ENCODE data around the gene AK5.

AK5 gene

GRCh38 chr1:77536813-77537212 is 255.0 kb downstream of the AK5 start:
- no peak for DNase-seq (ENCODE audit: low read depth)
- TF ChIP-seq MAX (IDR thresholded peaks at IDR 0.05; ENCODE audit: low read depth, low read length) (no peak), POLR2A (IDR thresholded peaks at IDR 0.05; ENCODE audit: extremely low read depth, insufficient read length) (no peak)
- H3K4me3 ChIP-seq (ENCODE audit: low read depth, low read length), result no peak overlapping the region

- H3K4me3 ChIP-seq (ENCODE audit: low read depth, low read length), result no peak overlapping the region
- no peak for DNase-seq (ENCODE audit: low read depth)
- TF ChIP-seq CTCF (IDR thresholded peaks at IDR 0.05; ENCODE audit: low read depth, low read length) (no peak), POLR2A (IDR thresholded peaks at IDR 0.05; ENCODE audit: extremely low read depth, insufficient read length) (no peak), MYC (IDR thresholded peaks at IDR 0.05; ENCODE audit: low read depth, low read length) (no peak), MAX (IDR thresholded peaks at IDR 0.05; ENCODE audit: low read depth, low read length) (no peak)
Measured at GRCh38 chr1:77538956-77539518, 257.2 kb downstream of the AK5 start.

- TF ChIP-seq MYC (IDR thresholded peaks at IDR 0.05; ENCODE audit: low read depth, low read length) (no peak), MAX (IDR thresholded peaks at IDR 0.05; ENCODE audit: low read depth, low read length) (no peak), CTCF (IDR thresholded peaks at IDR 0.05; ENCODE audit: low read depth, low read length) (no peak), POLR2A (IDR thresholded peaks at IDR 0.05; ENCODE audit: extremely low read depth, insufficient read length) (no peak)
- no peak overlapping the region for H3K4me3 ChIP-seq (ENCODE audit: low read depth, low read length)
- DNase-seq (ENCODE audit: low read depth), result peak; percentile 42
Measured at GRCh38 chr1:77539519-77540142, 257.8 kb downstream of the AK5 start.

GRCh38 chr1:77540501-77541161 is 258.8 kb downstream of the AK5 start:
- TF ChIP-seq CTCF (IDR thresholded peaks at IDR 0.05; ENCODE audit: low read depth, low read length) (no peak), MYC (IDR thresholded peaks at IDR 0.05; ENCODE audit: low read depth, low read length) (no peak), POLR2A (IDR thresholded peaks at IDR 0.05; ENCODE audit: extremely low read depth, insufficient read length) (no peak), MAX (IDR thresholded peaks at IDR 0.05; ENCODE audit: low read depth, low read length) (no peak)
- peak; percentile 53 for DNase-seq (ENCODE audit: low read depth)
- H3K4me3 ChIP-seq (ENCODE audit: low read depth, low read length), result no peak overlapping the region

- TF ChIP-seq MAX (IDR thresholded peaks at IDR 0.05; ENCODE audit: low read depth, low read length) (no peak), CTCF (IDR thresholded peaks at IDR 0.05; ENCODE audit: low read depth, low read length) (no peak), POLR2A (IDR thresholded peaks at IDR 0.05; ENCODE audit: extremely low read depth, insufficient read length) (no peak), MYC (IDR thresholded peaks at IDR 0.05; ENCODE audit: low read depth, low read length) (no peak)
- DNase-seq (ENCODE audit: low read depth), result no peak
- H3K4me3 ChIP-seq (ENCODE audit: low read depth, low read length), result no peak overlapping the region
Measured at GRCh38 chr1:77541162-77541545, 259.3 kb downstream of the AK5 start.

- TF ChIP-seq MYC (IDR thresholded peaks at IDR 0.05; ENCODE audit: low read depth, low read length) (0 out of 2 replicates have a peak, but pooled peaks have one; percentile 5), CTCF (IDR thresholded peaks at IDR 0.05; ENCODE audit: low read depth, low read length) (no peak)
- H3K4me3 ChIP-seq (ENCODE audit: low read depth, low read length), result no peak overlapping the region
- peak; percentile 48 for DNase-seq (ENCODE audit: low read depth)
Measured at GRCh38 chr1:77542813-77543420, 261.1 kb downstream of the AK5 start.

Data from NB4 (cell line).